NCI-H2107 (cell line): ENCODE measurements around the gene SEPTIN1.
"Not testable (repeated sequence)": the region's sequence is repeated elsewhere in the genome, so short reads cannot be mapped to it uniquely, and the experiment has no call there.

Experiments
- DNase-seq: peaks from one replicate; lab custom pipeline; 2025; lab: John Stamatoyannopoulos, UW

The SEPTIN1 gene

GRCh38 chr16:30357715-30358576 lies 24.4 kb downstream of the SEPTIN1 start:
- DNase-seq, result no peak

- DNase-seq, result no peak
These were observed 25.2 kb downstream of the SEPTIN1 start for GRCh38 chr16:30357085-30357714.

GRCh38 chr16:30356401-30357084 lies 25.8 kb downstream of the SEPTIN1 start:
- peak; percentile 21 for DNase-seq

GRCh38 chr16:30355954-30356308 lies 26.4 kb downstream of the SEPTIN1 start:
- no peak for DNase-seq

- peak; percentile 83 for DNase-seq
These were observed 27.0 kb downstream of the SEPTIN1 start, which contains the start of gene CD2BP2 for GRCh38 chr16:30355144-30355953. Gene CD2BP2 (minus strand): TSS chr16:30355308. CDS start chr16:30354681, 627 bp downstream.

- no peak for DNase-seq
These were observed 27.8 kb downstream of the SEPTIN1 start for GRCh38 chr16:30354423-30355143.

GRCh38 chr16:30353438-30354129 lies 28.8 kb downstream of the SEPTIN1 start:
- DNase-seq, result no peak

- DNase-seq, result no peak
These were observed 29.6 kb downstream of the SEPTIN1 start for GRCh38 chr16:30352488-30353401.

GRCh38 chr16:30351586-30352419 lies 30.6 kb downstream of the SEPTIN1 start:
- no peak for DNase-seq

- DNase-seq, result no peak
These were observed 31.3 kb downstream of the SEPTIN1 start for GRCh38 chr16:30351001-30351441.

- no peak for DNase-seq
These were observed 32.1 kb downstream of the SEPTIN1 start for GRCh38 chr16:30350134-30350871.

GRCh38 chr16:30349675-30350074 lies 32.7 kb downstream of the SEPTIN1 start:
- no peak for DNase-seq

GRCh38 chr16:30348929-30349328 lies 33.4 kb downstream of the SEPTIN1 start:
- DNase-seq, result no peak

GRCh38 chr16:30348113-30348512 lies 34.2 kb downstream of the SEPTIN1 start:
- DNase-seq, result no peak

GRCh38 chr16:30346286-30346685 lies 36.1 kb downstream of the SEPTIN1 start:
- no peak for DNase-seq

GRCh38 chr16:30343491-30343820 lies 38.9 kb downstream of the SEPTIN1 start:
- DNase-seq, result not testable (repeated sequence)

GRCh38 chr16:30342751-30343490 lies 39.4 kb downstream of the SEPTIN1 start:
- no peak for DNase-seq
